K562 (cell line): ENCODE results near the gene AHR. TPM values are rescaled to one million over a fixed set of nuclear protein-coding genes. Genes with fewer than 3 reads are reported as not detected.

Source experiments
- ATAC-seq: fragments of 200-7000 bp; cut with Tn5 transposase; 3 replicates; pipeline ENCODE4 v1.9.1; 2020; ENCODE audit warnings: moderate library complexity
- BruUV-seq: library from RNA; stranded (reverse); fragments of 400-500 nt; replicated peaks from 2 replicates; lab custom pipeline; 2021; lab: Mats Ljungman, UMichigan
- CTCF ChIA-PET: fragments of 300-600 bp; formaldehyde crosslinking; extraction: SDS; loops from one replicate; lab custom pipeline; 2021; ENCODE audit warnings: low intra/inter-chr PET ratio; lab: Yijun Ruan, JAX
- POLR2A ChIA-PET: fragments of 300-600, 350-650 bp; sonication (Branson Sonifier 250); formaldehyde crosslinking; extraction: SDS; loops from one replicate; lab custom pipeline; 2021; ENCODE audit warnings: antibody characterized with exemption, inconsistent platforms; lab: Yijun Ruan, JAX
- DNase-seq, 4 experiments: peaks; one replicate each; pipeline versions ENCODE4 v3.0.0 to v3.0.0-alpha.2; 2011 to 2018; ENCODE audit warnings: low spot score in 3 of 4, mixed read lengths in 3 of 4; ENCODE audit errors: extremely low read depth in 1 of 4
- FAIRE-seq: peaks from 2 replicates; lab custom pipeline; 2011; peaks lifted over from hg19 to GRCh38; lab: Jason Lieb, UNC
- H2AFZ ChIP-seq: 2 replicates; pipeline ENCODE4 v1.6.0; 2011; ENCODE audit warnings: low read depth, low read length, control low read depth, inconsistent platforms
- H3K27ac ChIP-seq: fragments of 200-600 bp; 3 replicates; pipeline ENCODE4 v1.8.0; 2011; ENCODE audit warnings: low read depth, mild to moderate bottlenecking, control low read depth, inconsistent platforms, low read length, moderate library complexity, mixed read lengths; ENCODE audit errors: extremely low read depth
- H3K27me3 ChIP-seq, 2 experiments: fragments of 300-600 bp in 1 of 2; 2 replicates in 1 of 2; 3 replicates in 1 of 2; pipeline versions ENCODE4 v1.6.0 to v1.8.0; 2011; ENCODE audit warnings: inconsistent platforms in 2 of 2, low read length in 2 of 2, mild to moderate bottlenecking in 1 of 2, mixed read lengths in 1 of 2, moderate library complexity in 1 of 2; ENCODE audit not compliant: control insufficient read depth in 2 of 2, insufficient read depth in 2 of 2
- H3K36me3 ChIP-seq: fragments of 300-600 bp; 3 replicates; pipeline ENCODE4 v1.8.0; 2011; ENCODE audit warnings: mild to moderate bottlenecking, low read length, inconsistent platforms; ENCODE audit not compliant: control insufficient read depth, insufficient read depth
- H3K4me1 ChIP-seq, 2 experiments: fragments of 200-600 bp in 1 of 2; replicated peaks in 1 of 2; 2 replicates in 1 of 2; 3 replicates in 1 of 2; pipeline versions ENCODE4 v1.5.1 to v1.8.0; 2011; ENCODE audit warnings: inconsistent platforms in 2 of 2, low read length in 2 of 2, mild to moderate bottlenecking in 1 of 2, mixed read lengths in 1 of 2, moderate library complexity in 1 of 2; ENCODE audit not compliant: control insufficient read depth in 2 of 2, insufficient read depth in 2 of 2
- H3K4me2 ChIP-seq: 2 replicates; pipeline ENCODE4 v1.6.1; 2011; ENCODE audit warnings: low read length, control low read depth, inconsistent platforms, mixed read lengths; ENCODE audit not compliant: insufficient read depth
- H3K4me3 ChIP-seq: fragments of 200-600 bp; sonication (generic), shearing (Covaris generic); 2 replicates; pipeline ENCODE4 v1.5.1; 2016; ENCODE audit warnings: control low read depth, inconsistent platforms
- H3K79me2 ChIP-seq: fragments of 200-600 bp; 3 replicates; pipeline ENCODE4 v1.8.0; 2011; ENCODE audit warnings: low read length, inconsistent platforms; ENCODE audit not compliant: control insufficient read depth, insufficient read depth
- H3K9ac ChIP-seq, 2 experiments: 2 replicates each; pipeline versions ENCODE4 v1.6.0 to v1.6.1; 2011; ENCODE audit warnings: low read depth in 2 of 2, low read length in 2 of 2, control low read depth in 1 of 2, inconsistent platforms in 1 of 2, mild to moderate bottlenecking in 1 of 2, mixed read lengths in 1 of 2; ENCODE audit not compliant: insufficient read depth in 1 of 2
- H3K9me1 ChIP-seq: one replicate; pipeline ENCODE4 v1.6.0; 2011; ENCODE audit warnings: inconsistent platforms, mild to moderate bottlenecking, low read length, moderate library complexity; ENCODE audit not compliant: control insufficient read depth, insufficient read depth
- H3K9me3 ChIP-seq: replicated peaks from 2 replicates; pipeline ENCODE4 v1.5.1; 2011; ENCODE audit warnings: low read depth, low read length, inconsistent platforms; ENCODE audit not compliant: control insufficient read depth, insufficient read depth
- H4K20me1 ChIP-seq: replicated peaks from 2 replicates; pipeline ENCODE4 v1.6.1; 2011; ENCODE audit warnings: low read length, inconsistent platforms, mixed read lengths; ENCODE audit not compliant: control insufficient read depth, insufficient read depth
- SMAD4 ChIP-seq: fragments of 250-450 bp; sonication (Bioruptor Pico); conservative IDR thresholded peaks from 2 replicates; pipeline ENCODE4 v1.8.0; 2021; ENCODE audit warnings: inconsistent platforms, mild to moderate bottlenecking, moderate library complexity
- ZBTB8A ChIP-seq: fragments of 450-650 bp; IDR thresholded peaks from 2 replicates; pipeline ENCODE4 v1.6.1; 2018; ENCODE audit warnings: mild to moderate bottlenecking, moderate library complexity; ENCODE audit not compliant: partially characterized antibody
- ZNF24 ChIP-seq: fragments of 450-650 bp; IDR thresholded peaks from 2 replicates; pipeline ENCODE4 v1.6.1; 2016
- ZNF274 ChIP-seq: IDR thresholded peaks from 2 replicates; pipeline ENCODE4 v1.6.1; 2011; ENCODE audit warnings: low read depth, mild to moderate bottlenecking, low read length, moderate library complexity, borderline replicate concordance
- ZNF551 ChIP-seq: fragments of 250-450 bp; sonication (Bioruptor Pico); IDR thresholded peaks from 2 replicates; pipeline ENCODE4 v1.5.0; 2021; ENCODE audit warnings: mild to moderate bottlenecking, moderate library complexity
- ZNF695 ChIP-seq: fragments of 450-650 bp; formaldehyde crosslinking; IDR thresholded peaks from 2 replicates; pipeline ENCODE4 v1.4.0; 2020; ENCODE audit warnings: mild to moderate bottlenecking, moderate library complexity
- ZNF717 ChIP-seq: fragments of 250-450 bp; sonication (Bioruptor Pico); IDR thresholded peaks from 2 replicates; pipeline ENCODE4 v1.5.0; 2021
- WGBS: fragments of 100-300 bp; shearing (Covaris generic); methylation state at CpG from one replicate; pipeline ENCODE4 v1.1.6; 2016; ENCODE audit warnings: low coverage, mixed read lengths; ENCODE audit not compliant: insufficient coverage; ENCODE audit errors: missing lambda C conversion rate; 5-methylcytosine and 5-hydroxymethylcytosine counted together
- in situ Hi-C: fragments of 300-500 bp; cut with MboI; formaldehyde crosslinking; loops from 4 replicates; pipeline ENCODE4 v1.15.0; 2018; ENCODE audit warnings: inconsistent platforms, mixed read lengths
- intact Hi-C: fragments of 100-400 bp; cut with micrococcal nuclease; formaldehyde crosslinking; loops from 2 replicates; pipeline ENCODE4 v1.14.2; 2022
- polyA plus RNA-seq, 8 experiments: library from polyadenylated mRNA; depleted of rRNA in 4 of 8; stranded (reverse) in 5 of 8; unstranded in 3 of 8; fragments of >200 nt; fragmentation: Nextera tagmentation in 2 of 8; fragmentation: Illumina TruSeq in 1 of 8; extraction: Ambion mirVana in 2 of 8; extraction: Trizol in 1 of 8; gene quantifications; 2 replicates each; pipeline versions ENCODE4 v1.2.1 to v1.2.3, GENCODE V29; 2011 to 2014; ENCODE audit warnings: inconsistent platforms in 1 of 8, missing spikeins in 1 of 8
- total RNA-seq, 7 experiments: library from RNA; depleted of rRNA in 6 of 7; stranded (reverse); fragments of >200 nt in 6 of 7; fragmentation: Illumina TruSeq in 2 of 7; extraction: Trizol in 2 of 7; gene quantifications; 2 replicates each; pipeline versions ENCODE4 v1.2.1 to v1.2.3, GENCODE V29; 2011 to 2021; ENCODE audit warnings: low replicate concordance in 1 of 7

AHR gene
- total and polyA plus RNA-seq, 9 of the 15 experiments (the other 6 are each of a cell fraction or from before 2014, with no cell fraction given): 0.16 TPM; not detected in 8

- H3K4me1 ChIP-seq: no peaks in the 10 kb centered on the region
- H3K9me3 ChIP-seq: no peaks in the 10 kb centered on the region
- no peaks in the 10 kb centered on the region for H3K9me1 ChIP-seq
- no TSS peak for BruUV-seq
- no peaks in the 10 kb centered on the region for H4K20me1 ChIP-seq
- no peak overlapping the region for H3K4me2 ChIP-seq
- CTCF ChIA-PET: no interaction called here
- H3K4me3 ChIP-seq: no peak overlapping the region
- POLR2A ChIA-PET: no interaction called here
- no peak overlapping the region for H3K27ac ChIP-seq
- intact Hi-C loops: no loop called here
- no peak for FAIRE-seq
- H3K36me3 ChIP-seq: no peaks in the 10 kb centered on the region
- no peak for TF ChIP-seq ZNF717 (CRISPR knock-in tag)
- TF ChIP-seq SMAD4 (CRISPR knock-in tag): no peak
- no peak for TF ChIP-seq ZNF695 (CRISPR knock-in tag)
- no peak for TF ChIP-seq ZBTB8A
- no peak for TF ChIP-seq ZNF274
- TF ChIP-seq, all 486 proteins: peak for 0
- Histone ChIP-seq H3K79me2 (no peaks in the 10 kb centered on the region), H2AFZ (no peak overlapping the region), H3K9ac (no peak overlapping the region), H3K27me3 (no peaks in the 10 kb centered on the region)
- in situ Hi-C loops: no loop called here
- WGBS: 6% methylated on average over 1 of the region's 1 CpG
- no peak for DNase-seq
- no peak for ATAC-seq
Measured at GRCh38 chr7:17384400-17384799, 85.9 kb downstream of the AHR start.

- Histone ChIP-seq H3K9me3 (no peaks in the 10 kb centered on the region), H4K20me1 (no peaks in the 10 kb centered on the region), H3K27ac (no peak overlapping the region), H2AFZ (no peak overlapping the region), H3K9ac (no peak overlapping the region), H3K4me1 (no peaks in the 10 kb centered on the region), H3K79me2 (no peaks in the 10 kb centered on the region), H3K4me3 (no peak overlapping the region), H3K36me3 (no peaks in the 10 kb centered on the region), H3K9me1 (no peaks in the 10 kb centered on the region), H3K4me2 (no peak overlapping the region), H3K27me3 (no peaks in the 10 kb centered on the region)
- intact Hi-C loops (no loop called here), in situ Hi-C loops (no loop called here)
- no peak for FAIRE-seq
- ChIA-PET CTCF (no interaction called here), POLR2A (no interaction called here)
- no peak for TF ChIP-seq ZNF24
- TF ChIP-seq ZNF551 (CRISPR knock-in tag): no peak
- no TSS peak for BruUV-seq
- no peak for ATAC-seq
- DNase-seq: no peak
Measured at GRCh38 chr7:17385612-17386011, 87.2 kb downstream of the AHR start.
